ENCODE data around the gene ERN1. TPM values are rescaled to one million over a fixed set of nuclear protein-coding genes. Genes with fewer than 3 reads are reported as not detected.

The ERN1 gene
- total and polyA plus RNA-seq, 8 donors = 10.6 to 45.0 (median 11.5) TPM

Other genes with a start within 250 kb of the ERN1 start
- not detected for gene GH2, start 248.2 kb downstream of the ERN1 start, total RNA-seq
- gene GH2, start 248.2 kb downstream of the ERN1 start, polyA plus RNA-seq (ENCODE audit: insufficient read length in 6 of 6) = under 1 TPM in 1 of 6 donors, not detected in 5; 0.26 TPM
- gene CSH1, start 233.6 kb downstream of the ERN1 start, total RNA-seq = not detected
- gene CSH1, start 233.6 kb downstream of the ERN1 start, polyA plus RNA-seq (ENCODE audit: insufficient read length in 6 of 6) = 10 to 100 TPM in 1 of 6 donors, 1 to 10 TPM in 1, under 1 TPM in 3, not detected in 1; 0.26 to 21.3 (median 0.46) TPM
- gene CSHL1, start 218.9 kb downstream of the ERN1 start, total RNA-seq = not detected
- gene CSHL1, start 218.9 kb downstream of the ERN1 start, polyA plus RNA-seq (ENCODE audit: insufficient read length in 6 of 6) = under 1 TPM in 1 of 6 donors, not detected in 5; 0.78 TPM
- not detected for gene GH1, start 211.3 kb downstream of the ERN1 start, total RNA-seq
- gene GH1, start 211.3 kb downstream of the ERN1 start, polyA plus RNA-seq (ENCODE audit: insufficient read length in 6 of 6) = not detected
- gene CD79B, start 197.8 kb downstream of the ERN1 start, total RNA-seq = 1 to 10 TPM; 2.7 to 3.5 TPM
- 1 to 10 TPM; 1.8 to 3.2 (median 2.0) TPM for gene CD79B, start 197.8 kb downstream of the ERN1 start, polyA plus RNA-seq (ENCODE audit: insufficient read length in 6 of 6)
- gene SCN4A, start 157.2 kb downstream of the ERN1 start, total RNA-seq = under 1 TPM; 0.05 to 0.17 TPM
- under 1 TPM; 0.39 to 0.88 (median 0.60) TPM for gene SCN4A, start 157.2 kb downstream of the ERN1 start, polyA plus RNA-seq (ENCODE audit: insufficient read length in 6 of 6)
- gene PRR29, start 131.8 kb downstream of the ERN1 start, total RNA-seq = 1 to 10 TPM; 1.0 to 5.0 TPM
- 1 to 10 TPM; 5.5 to 9.6 (median 6.4) TPM for gene PRR29, start 131.8 kb downstream of the ERN1 start, polyA plus RNA-seq (ENCODE audit: insufficient read length in 6 of 6)
- 10 to 100 TPM; 32.3 to 46.9 TPM for gene ICAM2, start 109.5 kb downstream of the ERN1 start, total RNA-seq
- gene ICAM2, start 109.5 kb downstream of the ERN1 start, polyA plus RNA-seq (ENCODE audit: insufficient read length in 6 of 6) = 10 to 100 TPM; 43.1 to 55.4 (median 47.2) TPM
- gene TEX2, start 133.1 kb upstream of the ERN1 start, total RNA-seq = 10 to 100 TPM; 33.3 to 38.2 TPM
- 10 to 100 TPM; 20.1 to 28.0 (median 22.6) TPM for gene TEX2, start 133.1 kb upstream of the ERN1 start, polyA plus RNA-seq (ENCODE audit: insufficient read length in 6 of 6)